Liver (tissue), 3 donors: ENCODE data around the gene PDGFB.

Experiments
- ATF3 ChIP-seq: IDR thresholded peaks from 2 replicates; pipeline ENCODE4 v1.6.1; 2016; ENCODE audit warnings: antibody characterized with exemption
- CTCF ChIP-seq: fragments of 150-350 bp; IDR thresholded peaks from 2 replicates; pipeline ENCODE4 v1.5.1; 2017; ENCODE audit warnings: improper control_type of control experiment, low read depth, low read length; ENCODE audit not compliant: missing input control
- EGR1 ChIP-seq, 2 donors: IDR thresholded peaks; 2 replicates each; pipeline ENCODE4 v1.6.1; 2016 to 2018; ENCODE audit warnings: antibody characterized with exemption in 2 of 2, low read depth in 2 of 2
- GABPA ChIP-seq, 2 donors: IDR thresholded peaks in 1 of 2; conservative IDR thresholded peaks in 1 of 2; 2 replicates each; pipeline ENCODE4 v1.6.1; 2016; ENCODE audit warnings: antibody characterized with exemption in 2 of 2, mild to moderate bottlenecking in 1 of 2, moderate library complexity in 1 of 2
- JUND ChIP-seq, 2 donors: IDR thresholded peaks; 2 replicates each; pipeline ENCODE4 v1.6.1; 2016; ENCODE audit warnings: antibody characterized with exemption in 2 of 2
- NR2F2 ChIP-seq: IDR thresholded peaks from 2 replicates; pipeline ENCODE4 v1.6.1; 2016; ENCODE audit warnings: antibody characterized with exemption
- RAD21 ChIP-seq, 2 donors: IDR thresholded peaks; 2 replicates each; pipeline ENCODE4 v1.6.1; 2016; ENCODE audit warnings: antibody characterized with exemption in 2 of 2, mild to moderate bottlenecking in 2 of 2
- REST ChIP-seq: IDR thresholded peaks from 2 replicates; pipeline ENCODE4 v1.6.1; 2016; ENCODE audit warnings: antibody characterized with exemption, mild to moderate bottlenecking
- SP1 ChIP-seq: IDR thresholded peaks from 2 replicates; pipeline ENCODE4 v1.6.1; 2018; ENCODE audit warnings: antibody characterized with exemption, mild to moderate bottlenecking
- TAF1 ChIP-seq: conservative IDR thresholded peaks from 2 replicates; pipeline ENCODE4 v1.6.1; 2016; ENCODE audit warnings: antibody characterized with exemption, mild to moderate bottlenecking
- YY1 ChIP-seq: IDR thresholded peaks from 2 replicates; pipeline ENCODE4 v1.6.1; 2016; ENCODE audit warnings: antibody characterized with exemption, mild to moderate bottlenecking
- ZBTB33 ChIP-seq: IDR thresholded peaks from 2 replicates; pipeline ENCODE4 v1.6.1; 2016; ENCODE audit warnings: antibody characterized with exemption
- donor health status: healthy.
- donor health status: healthy.

- TF ChIP-seq CTCF (no peak), ZBTB33 (no peak), NR2F2 (no peak), SP1 (no peak), TAF1 (no peak), YY1 (no peak), GABPA (IDR thresholded peaks at IDR 0.05 in 1 of 2, conservative IDR thresholded peaks at IDR 0.05 in 1 of 2) (no peak), JUND (IDR thresholded peaks at IDR 0.05) (no peak), RAD21 (IDR thresholded peaks at IDR 0.05) (no peak), ATF3 (no peak), EGR1 (IDR thresholded peaks at IDR 0.05; ENCODE audit: low read depth in 2 of 2) (no peak), REST (no peak)
Measured at GRCh38 chr22:39270792-39271191, 26.0 kb upstream of the PDGFB start.
